Measurements from ENCODE around the gene MPO. TPM values are rescaled to one million over a fixed set of nuclear protein-coding genes. Genes with fewer than 3 reads are reported as not detected.

MPO gene
- total and polyA plus RNA-seq, 3 experiments from 2014 or later, result not detected

GRCh38 chr17:58253082-58253481 lies 27.7 kb downstream of the MPO start:
- Histone ChIP-seq H3K4me3 (ENCODE audit: low read length) (no peak overlapping the region), H3K27ac (ENCODE audit: low read depth, low read length) (no peak overlapping the region), H3K27me3 (ENCODE audit: insufficient read depth, low read length, poor library complexity, severe bottlenecking) (no peaks in the 10 kb centered on the region), H3K9me3 (ENCODE audit: low read length) (no peaks in the 10 kb centered on the region), H3K36me3 (ENCODE audit: insufficient read depth, low read length) (no peaks in the 10 kb centered on the region), H3K4me1 (ENCODE audit: insufficient read depth, low read length) (peaks cover 10% of the 10 kb centered on the region)
- DNase-seq, result no peak
- CTCF ChIA-PET, result no interaction called here
- no peaks in the 10 kb centered on the region for H3K9me3 Mint-ChIP-seq
- no peaks in the 10 kb centered on the region for H3K36me3 Mint-ChIP-seq
- POLR2A ChIA-PET, result no interaction called here
- peaks cover 9 to 23% of the 10 kb centered on the region in 2 donors for H3K27me3 Mint-ChIP-seq
- peaks cover 4 to 23% (median 6%) of the 10 kb centered on the region in 3 donors for H3K4me1 Mint-ChIP-seq
- no peak overlapping the region for H3K27ac Mint-ChIP-seq
- H3K4me3 Mint-ChIP-seq, result no peak overlapping the region

- Histone ChIP-seq H3K9me3 (ENCODE audit: low read length) (no peaks in the 10 kb centered on the region), H3K27me3 (ENCODE audit: insufficient read depth, low read length, poor library complexity, severe bottlenecking) (no peaks in the 10 kb centered on the region), H3K4me3 (ENCODE audit: low read length) (no peak overlapping the region), H3K4me1 (ENCODE audit: insufficient read depth, low read length) (peaks cover 10% of the 10 kb centered on the region), H3K27ac (ENCODE audit: low read depth, low read length) (no peak overlapping the region), H3K36me3 (ENCODE audit: insufficient read depth, low read length) (no peaks in the 10 kb centered on the region)
- Mint-ChIP-seq H3K4me1 (peaks cover 8 to 30% (median 12%) of the 10 kb centered on the region in 3 donors), H3K36me3 (no peaks in the 10 kb centered on the region), H3K9me3 (no peaks in the 10 kb centered on the region), H3K4me3 (no peak overlapping the region), H3K27ac (no peak overlapping the region), H3K27me3 (peaks cover 6 to 18% of the 10 kb centered on the region in 2 donors)
- POLR2A ChIA-PET, result no interaction called here
- DNase-seq, result no peak
- CTCF ChIA-PET, result no interaction called here
These were observed 28.6 kb downstream of the MPO start for GRCh38 chr17:58252141-58252540.

- no peaks in the 10 kb centered on the region for H3K9me3 Mint-ChIP-seq
- peak overlapping the region in 6 of 7 donors; percentile 38 to 86 (median 62) for H3K4me3 Mint-ChIP-seq
- no peak overlapping the region for H3K27ac ChIP-seq (ENCODE audit: low read depth, low read length)
- no peaks in the 10 kb centered on the region for H3K36me3 Mint-ChIP-seq
- ChIA-PET POLR2A (no interaction called here), CTCF (interaction anchor here (0.5 to 3.3 kb wide), 25 partner anchors 7 to 928 kb away, joined by 3 to 11 read pairs (median 4); partner anchors contain the start of genes HSF5, LPO and MKS1)
- peaks cover 6 to 20% of the 10 kb centered on the region in 2 donors for H3K27me3 Mint-ChIP-seq
- H3K4me1 ChIP-seq (ENCODE audit: insufficient read depth, low read length), result peaks cover 10% of the 10 kb centered on the region
- H3K4me1 Mint-ChIP-seq, result peaks cover 8 to 30% (median 12%) of the 10 kb centered on the region in 3 donors
- H3K36me3 ChIP-seq (ENCODE audit: insufficient read depth, low read length), result no peaks in the 10 kb centered on the region
- H3K27me3 ChIP-seq (ENCODE audit: insufficient read depth, low read length, poor library complexity, severe bottlenecking), result no peaks in the 10 kb centered on the region
- DNase-seq, result no peak
- no peak overlapping the region for H3K4me3 ChIP-seq (ENCODE audit: low read length)
- no peaks in the 10 kb centered on the region for H3K9me3 ChIP-seq (ENCODE audit: low read length)
- no peak overlapping the region for H3K27ac Mint-ChIP-seq
These were observed 30.3 kb downstream of the MPO start for GRCh38 chr17:58250344-58251011.

- Mint-ChIP-seq H3K27ac (peak overlapping the region in 1 of 8 donors; percentile 69), H3K4me1 (peaks cover 8 to 27% (median 12%) of the 10 kb centered on the region in 3 donors), H3K4me3 (peak overlapping the region; percentile 38 to 91 (median 80)), H3K27me3 (peaks cover 5 to 23% of the 10 kb centered on the region in 2 donors), H3K36me3 (no peaks in the 10 kb centered on the region), H3K9me3 (no peaks in the 10 kb centered on the region)
- ChIA-PET POLR2A (interaction anchor here (0.6 to 0.7 kb wide), 2 partner anchors 240 to 408 kb away, joined by 3 to 7 read pairs; no protein-coding TSS in a partner anchor), CTCF (interaction anchor here (0.5 to 3.3 kb wide), 28 partner anchors 8 to 929 kb away, joined by 3 to 11 read pairs (median 4); partner anchors contain the start of genes HSF5, LPO and MKS1)
- Histone ChIP-seq H3K9me3 (ENCODE audit: low read length) (no peaks in the 10 kb centered on the region), H3K27me3 (ENCODE audit: insufficient read depth, low read length, poor library complexity, severe bottlenecking) (no peaks in the 10 kb centered on the region), H3K36me3 (ENCODE audit: insufficient read depth, low read length) (no peaks in the 10 kb centered on the region), H3K4me1 (ENCODE audit: insufficient read depth, low read length) (peaks cover 10% of the 10 kb centered on the region), H3K27ac (ENCODE audit: low read depth, low read length) (no peak overlapping the region), H3K4me3 (ENCODE audit: low read length) (peak overlapping the region; percentile 55)
- peak; percentile 64 to 77 (median 69) for DNase-seq
These were observed 31.2 kb downstream of the MPO start for GRCh38 chr17:58249270-58250133.

GRCh38 chr17:58248955-58249269 lies 31.8 kb downstream of the MPO start:
- Mint-ChIP-seq H3K4me1 (peaks cover 8 to 27% (median 12%) of the 10 kb centered on the region in 3 donors), H3K36me3 (no peaks in the 10 kb centered on the region), H3K27ac (peak overlapping the region in 1 of 8 donors; percentile 79), H3K4me3 (peak overlapping the region in 6 of 7 donors; percentile 32 to 85 (median 78)), H3K9me3 (no peaks in the 10 kb centered on the region), H3K27me3 (peaks cover 10 to 26% of the 10 kb centered on the region in 2 donors)
- H3K9me3 ChIP-seq (ENCODE audit: low read length), result no peaks in the 10 kb centered on the region
- peak overlapping the region; percentile 55 for H3K4me3 ChIP-seq (ENCODE audit: low read length)
- ChIA-PET POLR2A (interaction anchor here (0.6 to 0.7 kb wide), 2 partner anchors 240 to 409 kb away, joined by 3 to 7 read pairs; no protein-coding TSS in a partner anchor), CTCF (interaction anchor here (0.9 to 3.3 kb wide), 18 partner anchors 10 to 239 kb away, joined by 3 to 11 read pairs (median 6); partner anchors contain the start of genes HSF5, LPO and MKS1)
- DNase-seq, result no peak
- no peaks in the 10 kb centered on the region for H3K27me3 ChIP-seq (ENCODE audit: insufficient read depth, low read length, poor library complexity, severe bottlenecking)
- peaks cover 10% of the 10 kb centered on the region for H3K4me1 ChIP-seq (ENCODE audit: insufficient read depth, low read length)
- H3K27ac ChIP-seq (ENCODE audit: low read depth, low read length), result no peak overlapping the region
- H3K36me3 ChIP-seq (ENCODE audit: insufficient read depth, low read length), result no peaks in the 10 kb centered on the region

- H3K27me3 Mint-ChIP-seq, result peaks cover 15 to 34% of the 10 kb centered on the region in 2 donors
- Histone ChIP-seq H3K4me1 (ENCODE audit: insufficient read depth, low read length) (peaks cover 10% of the 10 kb centered on the region), H3K27ac (ENCODE audit: low read depth, low read length) (no peak overlapping the region), H3K27me3 (ENCODE audit: insufficient read depth, low read length, poor library complexity, severe bottlenecking) (peaks cover 1% of the 10 kb centered on the region), H3K36me3 (ENCODE audit: insufficient read depth, low read length) (no peaks in the 10 kb centered on the region), H3K9me3 (ENCODE audit: low read length) (no peaks in the 10 kb centered on the region), H3K4me3 (ENCODE audit: low read length) (no peak overlapping the region)
- ChIA-PET CTCF (interaction anchor here (1.0 to 3.3 kb wide), 4 partner anchors 29 to 126 kb away, joined by 3 to 11 read pairs (median 6); partner anchors contain the start of gene MKS1), POLR2A (interaction anchor here (0.5 kb wide), 1 partner anchor 9 kb away, joined by 3 read pairs; no protein-coding TSS in a partner anchor)
- no peaks in the 10 kb centered on the region for H3K9me3 Mint-ChIP-seq
- H3K4me3 Mint-ChIP-seq, result peak overlapping the region in 3 of 7 donors; percentile 8 to 45 (median 17)
- no peaks in the 10 kb centered on the region for H3K36me3 Mint-ChIP-seq
- DNase-seq, result no peak
- H3K27ac Mint-ChIP-seq, result peak overlapping the region in 1 of 8 donors; percentile 91
- H3K4me1 Mint-ChIP-seq, result peaks cover 8 to 27% (median 12%) of the 10 kb centered on the region in 3 donors
These were observed 33.0 kb downstream of the MPO start for GRCh38 chr17:58247511-58248363.

- H3K27me3 Mint-ChIP-seq, result peaks cover 17 to 36% of the 10 kb centered on the region in 2 donors
- no peaks in the 10 kb centered on the region for H3K9me3 Mint-ChIP-seq
- no peak overlapping the region for H3K4me3 Mint-ChIP-seq
- H3K27ac Mint-ChIP-seq, result no peak overlapping the region
- H3K36me3 ChIP-seq (ENCODE audit: insufficient read depth, low read length), result no peaks in the 10 kb centered on the region
- H3K4me1 ChIP-seq (ENCODE audit: insufficient read depth, low read length), result peaks cover 10% of the 10 kb centered on the region
- DNase-seq, result no peak
- POLR2A ChIA-PET, result no interaction called here
- H3K9me3 ChIP-seq (ENCODE audit: low read length), result no peaks in the 10 kb centered on the region
- CTCF ChIA-PET, result no interaction called here
- no peak overlapping the region for H3K27ac ChIP-seq (ENCODE audit: low read depth, low read length)
- no peak overlapping the region for H3K4me3 ChIP-seq (ENCODE audit: low read length)
- no peaks in the 10 kb centered on the region for H3K36me3 Mint-ChIP-seq
- peaks cover 6% of the 10 kb centered on the region for H3K27me3 ChIP-seq (ENCODE audit: insufficient read depth, low read length, poor library complexity, severe bottlenecking)
- peaks cover 8 to 27% (median 12%) of the 10 kb centered on the region in 3 donors for H3K4me1 Mint-ChIP-seq
These were observed 34.0 kb downstream of the MPO start for GRCh38 chr17:58246781-58247180.

All from CD8-positive, alpha-beta memory T cell (primary cell).